ENCODE data around the gene TCEANC. TPM values are rescaled to one million over a fixed set of nuclear protein-coding genes. Genes with fewer than 3 reads are reported as not detected.

Gene TCEANC
- total and polyA plus RNA-seq, 2 experiments from 2014 or later: 2.2 to 2.4 TPM

GRCh38 chrX:13691841-13692371 lies 39.0 kb downstream of the TCEANC start:
- Histone ChIP-seq H3K27ac (no peak overlapping the region), H3K36me3 (ENCODE audit: low read depth) (no peaks in the 10 kb centered on the region), H3F3A (ENCODE audit: insufficient read depth) (no peaks in the 10 kb centered on the region), H3K4me2 (ENCODE audit: unreplicated experiment) (no peak overlapping the region), H2AFZ (no peak overlapping the region), H4K20me1 (ENCODE audit: insufficient read depth) (peaks cover 7% of the 10 kb centered on the region; the same call in 1 of the 2 replicates), H3K9me2 (ENCODE audit: insufficient read depth) (no peaks in the 10 kb centered on the region), H3K27me3 (replicated peaks; ENCODE audit: insufficient read depth) (no peaks in the 10 kb centered on the region), H3K4me1 (ENCODE audit: insufficient read depth) (peaks cover 22% of the 10 kb centered on the region), H3K9ac (no peak overlapping the region), H3K4me3 (no peak overlapping the region), H3K79me2 (ENCODE audit: insufficient read depth) (peaks cover 80% of the 10 kb centered on the region), H3K9me3 (ENCODE audit: low read depth) (no peaks in the 10 kb centered on the region)
- no peak for DNase-seq
- 77 to 79% methylated on average over 7 of the region's 7 CpGs for WGBS, 2 experiments (ENCODE audit: low coverage in 1 of 2, low lambda C conversion rate in 2 of 2, missing lambda C conversion rate in 2 of 2)
- TF ChIP-seq EZH2phosphoT487 (IDR thresholded peaks at IDR 0.05; ENCODE audit: insufficient read depth, low read depth) (no peak), EZH2 (IDR thresholded peaks at IDR 0.05; ENCODE audit: insufficient read depth, poor library complexity, severe bottlenecking) (no peak)
- in situ Hi-C loops (cut with MboI): no loop called here

- no peak overlapping the region for H2AFZ ChIP-seq
- no peak for DNase-seq
- no peak overlapping the region for H3K4me3 ChIP-seq
- H3K27me3 ChIP-seq (replicated peaks; ENCODE audit: insufficient read depth): no peaks in the 10 kb centered on the region
- H3K9me3 ChIP-seq (ENCODE audit: low read depth): no peaks in the 10 kb centered on the region
- 0 out of 2 replicates have a peak overlapping the region, but pooled peaks have one; percentile 33 for H3K27ac ChIP-seq
- peaks cover 89% of the 10 kb centered on the region for H3K79me2 ChIP-seq (ENCODE audit: insufficient read depth)
- H4K20me1 ChIP-seq (ENCODE audit: insufficient read depth): peaks cover 7% of the 10 kb centered on the region; the same call in 1 of the 2 replicates
- WGBS, 2 experiments (ENCODE audit: low coverage in 1 of 2, low lambda C conversion rate in 2 of 2, missing lambda C conversion rate in 2 of 2): 64 to 65% methylated on average over 5 of the region's 5 CpGs
- TF ChIP-seq EZH2phosphoT487 (IDR thresholded peaks at IDR 0.05; ENCODE audit: insufficient read depth, low read depth) (no peak), EZH2 (IDR thresholded peaks at IDR 0.05; ENCODE audit: insufficient read depth, poor library complexity, severe bottlenecking) (no peak)
- no peaks in the 10 kb centered on the region for H3F3A ChIP-seq (ENCODE audit: insufficient read depth)
- in situ Hi-C loops (cut with MboI): no loop called here
- no peaks in the 10 kb centered on the region for H3K36me3 ChIP-seq (ENCODE audit: low read depth)
- H3K9me2 ChIP-seq (ENCODE audit: insufficient read depth): no peaks in the 10 kb centered on the region
- no peak overlapping the region for H3K4me2 ChIP-seq (ENCODE audit: unreplicated experiment)
- H3K9ac ChIP-seq: no peak overlapping the region
- peaks cover 28% of the 10 kb centered on the region for H3K4me1 ChIP-seq (ENCODE audit: insufficient read depth)
Measured at GRCh38 chrX:13692771-13693231, 39.9 kb downstream of the TCEANC start.

GRCh38 chrX:13693341-13693961 lies 40.5 kb downstream of the TCEANC start:
- no peak overlapping the region for H2AFZ ChIP-seq
- H3K4me2 ChIP-seq (ENCODE audit: unreplicated experiment): peak overlapping the region; percentile 27
- peaks cover 7% of the 10 kb centered on the region; the same call in 1 of the 2 replicates for H4K20me1 ChIP-seq (ENCODE audit: insufficient read depth)
- WGBS, 2 experiments (ENCODE audit: low coverage in 1 of 2, low lambda C conversion rate in 2 of 2, missing lambda C conversion rate in 2 of 2): 65 to 68% methylated on average over 7 of the region's 7 CpGs
- peak overlapping the region; percentile 33 for H3K27ac ChIP-seq
- peak overlapping the region; percentile 14; the same call in 1 of the 2 replicates for H3K9ac ChIP-seq
- H3F3A ChIP-seq (ENCODE audit: insufficient read depth): no peaks in the 10 kb centered on the region
- no peak overlapping the region; the same call in 1 of the 2 replicates for H3K4me3 ChIP-seq
- peaks cover 34% of the 10 kb centered on the region for H3K4me1 ChIP-seq (ENCODE audit: insufficient read depth)
- peak; percentile 31 for DNase-seq
- H3K9me3 ChIP-seq (ENCODE audit: low read depth): no peaks in the 10 kb centered on the region
- H3K36me3 ChIP-seq (ENCODE audit: low read depth): no peaks in the 10 kb centered on the region
- H3K27me3 ChIP-seq (replicated peaks; ENCODE audit: insufficient read depth): no peaks in the 10 kb centered on the region
- H3K79me2 ChIP-seq (ENCODE audit: insufficient read depth): peaks cover 94% of the 10 kb centered on the region
- in situ Hi-C loops (cut with MboI): no loop called here
- no peaks in the 10 kb centered on the region for H3K9me2 ChIP-seq (ENCODE audit: insufficient read depth)
- TF ChIP-seq EZH2phosphoT487 (IDR thresholded peaks at IDR 0.05; ENCODE audit: insufficient read depth, low read depth) (no peak), EZH2 (IDR thresholded peaks at IDR 0.05; ENCODE audit: insufficient read depth, poor library complexity, severe bottlenecking) (no peak)

GRCh38 chrX:13694359-13694758 lies 41.4 kb downstream of the TCEANC start:
- peaks cover 7% of the 10 kb centered on the region; the same call in 1 of the 2 replicates for H4K20me1 ChIP-seq (ENCODE audit: insufficient read depth)
- peak overlapping the region; percentile 42 for H3K4me2 ChIP-seq (ENCODE audit: unreplicated experiment)
- H3K9ac ChIP-seq: peak overlapping the region; percentile 14; the same call in 1 of the 2 replicates
- H3K27ac ChIP-seq: peak overlapping the region; percentile 33; the same call in 1 of the 2 replicates
- H2AFZ ChIP-seq: no peak overlapping the region
- peaks cover 100% of the 10 kb centered on the region for H3K79me2 ChIP-seq (ENCODE audit: insufficient read depth)
- DNase-seq: peak; percentile 35
- no peaks in the 10 kb centered on the region for H3K9me2 ChIP-seq (ENCODE audit: insufficient read depth)
- H3K27me3 ChIP-seq (replicated peaks; ENCODE audit: insufficient read depth): no peaks in the 10 kb centered on the region
- peaks cover 43% of the 10 kb centered on the region for H3K4me1 ChIP-seq (ENCODE audit: insufficient read depth)
- no peak overlapping the region for H3K4me3 ChIP-seq
- H3K36me3 ChIP-seq (ENCODE audit: low read depth): no peaks in the 10 kb centered on the region
- no peaks in the 10 kb centered on the region for H3F3A ChIP-seq (ENCODE audit: insufficient read depth)
- H3K9me3 ChIP-seq (ENCODE audit: low read depth): no peaks in the 10 kb centered on the region
- TF ChIP-seq EZH2 (IDR thresholded peaks at IDR 0.05; ENCODE audit: insufficient read depth, poor library complexity, severe bottlenecking) (no peak), EZH2phosphoT487 (IDR thresholded peaks at IDR 0.05; ENCODE audit: insufficient read depth, low read depth) (no peak)
- whole genome bisulfite sequencing, 2 experiments (ENCODE audit: low coverage in 1 of 2, low lambda C conversion rate in 2 of 2, missing lambda C conversion rate in 2 of 2): 43 to 53% methylated on average over 2 of the region's 2 CpGs
- in situ Hi-C loops (cut with MboI): no loop called here

All from GM23248 (cell line).